Neural cell (in vitro differentiated cells): ENCODE results near the gene AKR1C4. TPM values are rescaled to one million over a fixed set of nuclear protein-coding genes. Genes with fewer than 3 reads are reported as not detected.

ENCODE experiments used
- H2AFZ ChIP-seq: fragments of 200-600, 300-800 bp; sonication (generic), shearing (Covaris generic); 2 replicates; pipeline ENCODE4 v1.6.0; 2014; ENCODE audit warnings: low read depth, mild to moderate bottlenecking, antibody characterized with exemption, low read length, moderate library complexity
- H3F3A ChIP-seq: fragments of 200-600 bp; shearing (Covaris generic); 2 replicates; pipeline ENCODE4 v1.6.1; 2016; ENCODE audit warnings: mild to moderate bottlenecking, moderate library complexity, mixed read lengths, antibody characterized with exemption, low read length; ENCODE audit not compliant: insufficient read depth, poor library complexity, severe bottlenecking
- H3K27ac ChIP-seq: fragments of 200-600, 300-800 bp; sonication (generic), shearing (Covaris generic); 2 replicates; pipeline ENCODE4 v1.5.1; 2014; ENCODE audit warnings: mild to moderate bottlenecking, low read length, moderate library complexity
- H3K27me3 ChIP-seq: fragments of 300-800, 200-600 bp; sonication (generic), shearing (Covaris generic); 2 replicates; pipeline ENCODE4 v1.6.0; 2014; ENCODE audit warnings: mild to moderate bottlenecking, low read depth, low read length, moderate library complexity; ENCODE audit not compliant: insufficient read depth
- H3K36me3 ChIP-seq: fragments of 300-800, 200-600 bp; sonication (generic), shearing (Covaris generic); 2 replicates; pipeline ENCODE4 v1.5.1; 2014; ENCODE audit warnings: mild to moderate bottlenecking, antibody characterized with exemption, low read length, moderate library complexity; ENCODE audit not compliant: insufficient read depth
- H3K4me2 ChIP-seq: fragments of 300-800, 200-600 bp; sonication (generic), shearing (Covaris generic); 2 replicates; pipeline ENCODE4 v1.6.0; 2014; ENCODE audit warnings: mild to moderate bottlenecking, low read length
- H3K4me3 ChIP-seq: fragments of 300-800, 200-600 bp; sonication (generic), shearing (Covaris generic); 2 replicates; pipeline ENCODE4 v1.5.1; 2014; ENCODE audit warnings: mild to moderate bottlenecking, low read length, moderate library complexity
- H3K79me2 ChIP-seq: fragments of 200-600 bp; shearing (Covaris generic); replicated peaks from 2 replicates; pipeline ENCODE4 v1.6.0; 2014; ENCODE audit warnings: mild to moderate bottlenecking, low read length, moderate library complexity; ENCODE audit not compliant: insufficient read depth
- H3K9ac ChIP-seq: fragments of 300-800, 200-600 bp; sonication (generic), shearing (Covaris generic); 2 replicates; pipeline ENCODE4 v1.6.1; 2016; ENCODE audit warnings: mild to moderate bottlenecking, low read length, mixed read lengths
- H3K9me2 ChIP-seq: fragments of 200-600 bp; shearing (Covaris generic); 2 replicates; pipeline ENCODE4 v1.6.1; 2016; ENCODE audit warnings: mild to moderate bottlenecking, low read length, mixed read lengths; ENCODE audit not compliant: insufficient read depth
- H3K9me3 ChIP-seq: fragments of 200-600, 300-800 bp; sonication (generic), shearing (Covaris generic); 2 replicates; pipeline ENCODE4 v1.6.1; 2016; ENCODE audit warnings: mild to moderate bottlenecking, mixed run types, low read length, moderate library complexity, mixed read lengths
- H4K20me1 ChIP-seq: fragments of 200-600 bp; shearing (Covaris generic); 2 replicates; pipeline ENCODE4 v1.6.1; 2016; ENCODE audit warnings: mild to moderate bottlenecking, mixed run types; ENCODE audit not compliant: insufficient read depth
- CTCF ChIP-seq: fragments of 450-650 bp; IDR thresholded peaks from 2 replicates; pipeline ENCODE4 v1.5.1; 2014; ENCODE audit warnings: antibody characterized with exemption, mild to moderate bottlenecking, moderate library complexity; ENCODE audit not compliant: poor library complexity, severe bottlenecking
- EP300 ChIP-seq: fragments of 450-650 bp; conservative IDR thresholded peaks from 2 replicates; pipeline ENCODE4 v1.6.1; 2014; ENCODE audit warnings: antibody characterized with exemption, mild to moderate bottlenecking, moderate library complexity; ENCODE audit not compliant: poor library complexity, severe bottlenecking
- EZH2 ChIP-seq: fragments of 200-600, 300-800 bp; shearing (Covaris generic), sonication (generic); IDR thresholded peaks from 2 replicates; pipeline ENCODE4 v1.6.1; 2014; ENCODE audit warnings: antibody characterized with exemption, low read length, borderline replicate concordance, mild to moderate bottlenecking; ENCODE audit not compliant: insufficient read depth, poor library complexity, severe bottlenecking
- MXI1 ChIP-seq: fragments of 450-650 bp; conservative IDR thresholded peaks from 2 replicates; pipeline ENCODE4 v1.6.1; 2014; ENCODE audit warnings: antibody characterized with exemption, mild to moderate bottlenecking; ENCODE audit not compliant: poor library complexity, severe bottlenecking
- POLR2AphosphoS5 ChIP-seq: IDR thresholded peaks from 2 replicates; pipeline ENCODE4 v1.6.1; 2012
- RAD21 ChIP-seq: fragments of 450-650 bp; conservative IDR thresholded peaks from 2 replicates; pipeline ENCODE4 v1.6.1; 2014; ENCODE audit warnings: antibody characterized with exemption, mild to moderate bottlenecking, moderate library complexity
- SMC3 ChIP-seq: fragments of 450-650 bp; conservative IDR thresholded peaks from 2 replicates; pipeline ENCODE4 v1.6.1; 2014; ENCODE audit warnings: antibody characterized with exemption, mild to moderate bottlenecking, moderate library complexity; ENCODE audit not compliant: poor library complexity
- TAF1 ChIP-seq: IDR thresholded peaks from 2 replicates; pipeline ENCODE4 v1.6.1; 2012; ENCODE audit warnings: low read depth
- polyA plus RNA-seq: library from polyadenylated mRNA; depleted of rRNA; stranded (reverse); fragments of >200 nt; gene quantifications from 2 replicates; pipeline ENCODE4 v1.2.3, GENCODE V29; 2014
- TF ChIP-seq, protein P1 (sequence below): IDR thresholded peaks from 2 replicates; pipeline ENCODE4 v1.6.1; 2012; ENCODE audit warnings: borderline replicate concordance

The AKR1C4 gene
- polyA plus RNA-seq, 1 donor from 2014 or later: not detected

- Histone ChIP-seq H3K4me2 (no peak overlapping the region), H3K27me3 (no peaks in the 10 kb centered on the region), H3K79me2 (no peaks in the 10 kb centered on the region), H3K36me3 (no peaks in the 10 kb centered on the region), H2AFZ (no peak overlapping the region), H4K20me1 (no peaks in the 10 kb centered on the region), H3K9me3 (no peaks in the 10 kb centered on the region), H3K9ac (no peak overlapping the region), H3F3A (no peaks in the 10 kb centered on the region), H3K4me3 (no peak overlapping the region), H3K9me2 (no peaks in the 10 kb centered on the region), H3K27ac (no peak overlapping the region)
- TF ChIP-seq EP300 (no peak), TAF1 (no peak), CTCF (no peak)
Observed at GRCh38 chr10:5265139-5265538, 68.5 kb downstream of the AKR1C4 start.

GRCh38 chr10:5266351-5266750, 69.7 kb downstream of the AKR1C4 start:
- H2AFZ ChIP-seq: no peak overlapping the region
- H3K9me2 ChIP-seq: no peaks in the 10 kb centered on the region
- H3K9me3 ChIP-seq: no peaks in the 10 kb centered on the region
- no peaks in the 10 kb centered on the region for H3F3A ChIP-seq
- H3K27me3 ChIP-seq: no peaks in the 10 kb centered on the region
- TF ChIP-seq CTCF: no peak
- no peak for TF ChIP-seq RAD21
- H3K36me3 ChIP-seq: no peaks in the 10 kb centered on the region
- H3K27ac ChIP-seq: no peak overlapping the region
- no peak overlapping the region for H3K4me3 ChIP-seq
- H3K4me2 ChIP-seq: no peak overlapping the region
- no peak overlapping the region for H3K9ac ChIP-seq
- H4K20me1 ChIP-seq: no peaks in the 10 kb centered on the region
- no peaks in the 10 kb centered on the region for H3K79me2 ChIP-seq

DNA sequence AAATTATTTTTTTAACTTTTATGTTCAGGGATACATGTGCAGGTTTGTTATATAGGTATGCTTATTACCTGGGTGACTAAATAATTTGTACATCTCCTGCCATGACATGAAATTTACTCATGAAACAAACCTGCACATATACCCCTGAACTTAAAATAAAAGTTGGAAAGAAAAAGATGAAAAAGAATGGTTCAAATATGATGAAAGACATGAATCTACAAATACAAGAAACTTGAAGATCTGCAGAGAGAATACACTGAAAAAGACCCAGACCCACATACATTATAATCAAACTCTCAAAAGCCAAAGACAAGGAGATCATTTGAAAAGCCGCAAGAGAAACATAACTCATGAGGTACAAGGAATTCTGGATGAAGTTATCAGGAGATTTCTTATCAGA, 70.2 kb downstream of the AKR1C4 start:
- H3F3A ChIP-seq: no peaks in the 10 kb centered on the region
- no peak overlapping the region for H3K27ac ChIP-seq
- H3K27me3 ChIP-seq: no peaks in the 10 kb centered on the region
- H3K36me3 ChIP-seq: no peaks in the 10 kb centered on the region
- no peaks in the 10 kb centered on the region for H4K20me1 ChIP-seq
- H3K9me2 ChIP-seq: no peaks in the 10 kb centered on the region
- no peak overlapping the region for H3K4me2 ChIP-seq
- no peak overlapping the region for H2AFZ ChIP-seq
- H3K9me3 ChIP-seq: no peaks in the 10 kb centered on the region
- H3K79me2 ChIP-seq: no peaks in the 10 kb centered on the region
- TF ChIP-seq EZH2 (no peak), POLR2AphosphoS5 (no peak), RAD21 (no peak), EP300 (no peak), MXI1 (no peak), CTCF (no peak), TAF1 (no peak), SMC3 (no peak)
- TF ChIP-seq, protein P1, sequence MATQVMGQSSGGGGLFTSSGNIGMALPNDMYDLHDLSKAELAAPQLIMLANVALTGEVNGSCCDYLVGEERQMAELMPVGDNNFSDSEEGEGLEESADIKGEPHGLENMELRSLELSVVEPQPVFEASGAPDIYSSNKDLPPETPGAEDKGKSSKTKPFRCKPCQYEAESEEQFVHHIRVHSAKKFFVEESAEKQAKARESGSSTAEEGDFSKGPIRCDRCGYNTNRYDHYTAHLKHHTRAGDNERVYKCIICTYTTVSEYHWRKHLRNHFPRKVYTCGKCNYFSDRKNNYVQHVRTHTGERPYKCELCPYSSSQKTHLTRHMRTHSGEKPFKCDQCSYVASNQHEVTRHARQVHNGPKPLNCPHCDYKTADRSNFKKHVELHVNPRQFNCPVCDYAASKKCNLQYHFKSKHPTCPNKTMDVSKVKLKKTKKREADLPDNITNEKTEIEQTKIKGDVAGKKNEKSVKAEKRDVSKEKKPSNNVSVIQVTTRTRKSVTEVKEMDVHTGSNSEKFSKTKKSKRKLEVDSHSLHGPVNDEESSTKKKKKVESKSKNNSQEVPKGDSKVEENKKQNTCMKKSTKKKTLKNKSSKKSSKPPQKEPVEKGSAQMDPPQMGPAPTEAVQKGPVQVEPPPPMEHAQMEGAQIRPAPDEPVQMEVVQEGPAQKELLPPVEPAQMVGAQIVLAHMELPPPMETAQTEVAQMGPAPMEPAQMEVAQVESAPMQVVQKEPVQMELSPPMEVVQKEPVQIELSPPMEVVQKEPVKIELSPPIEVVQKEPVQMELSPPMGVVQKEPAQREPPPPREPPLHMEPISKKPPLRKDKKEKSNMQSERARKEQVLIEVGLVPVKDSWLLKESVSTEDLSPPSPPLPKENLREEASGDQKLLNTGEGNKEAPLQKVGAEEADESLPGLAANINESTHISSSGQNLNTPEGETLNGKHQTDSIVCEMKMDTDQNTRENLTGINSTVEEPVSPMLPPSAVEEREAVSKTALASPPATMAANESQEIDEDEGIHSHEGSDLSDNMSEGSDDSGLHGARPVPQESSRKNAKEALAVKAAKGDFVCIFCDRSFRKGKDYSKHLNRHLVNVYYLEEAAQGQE: no peak
- H3K9ac ChIP-seq: no peak overlapping the region
- no peak overlapping the region for H3K4me3 ChIP-seq
